Mucosa of stomach (tissue), 1 donor: ENCODE data around the gene POGLUT2.

ENCODE experiments used
- H3K27me3 ChIP-seq: one replicate; pipeline ENCODE4 v1.7.0; 2013; ENCODE audit warnings: mild to moderate bottlenecking, low read length; ENCODE audit not compliant: control insufficient read depth, insufficient read depth
- H3K36me3 ChIP-seq: one replicate; pipeline ENCODE4 v1.7.0; 2013; ENCODE audit warnings: low read length; ENCODE audit not compliant: control insufficient read depth, insufficient read depth
- H3K4me1 ChIP-seq: one replicate; pipeline ENCODE4 v1.7.0; 2013; ENCODE audit warnings: mild to moderate bottlenecking, low read length; ENCODE audit not compliant: control insufficient read depth, insufficient read depth
- H3K4me3 ChIP-seq: one replicate; pipeline ENCODE4 v1.7.0; 2013; ENCODE audit warnings: low read length
- H3K9ac ChIP-seq: one replicate; pipeline ENCODE4 v1.7.0; 2013; ENCODE audit warnings: mild to moderate bottlenecking, low read length, moderate library complexity
- H3K9me3 ChIP-seq: one replicate; pipeline ENCODE4 v1.7.0; 2013; ENCODE audit warnings: mild to moderate bottlenecking, low read length, moderate library complexity; ENCODE audit not compliant: control insufficient read depth
- donor health status: Pancreatic carcinoma.

POGLUT2 gene

DNA sequence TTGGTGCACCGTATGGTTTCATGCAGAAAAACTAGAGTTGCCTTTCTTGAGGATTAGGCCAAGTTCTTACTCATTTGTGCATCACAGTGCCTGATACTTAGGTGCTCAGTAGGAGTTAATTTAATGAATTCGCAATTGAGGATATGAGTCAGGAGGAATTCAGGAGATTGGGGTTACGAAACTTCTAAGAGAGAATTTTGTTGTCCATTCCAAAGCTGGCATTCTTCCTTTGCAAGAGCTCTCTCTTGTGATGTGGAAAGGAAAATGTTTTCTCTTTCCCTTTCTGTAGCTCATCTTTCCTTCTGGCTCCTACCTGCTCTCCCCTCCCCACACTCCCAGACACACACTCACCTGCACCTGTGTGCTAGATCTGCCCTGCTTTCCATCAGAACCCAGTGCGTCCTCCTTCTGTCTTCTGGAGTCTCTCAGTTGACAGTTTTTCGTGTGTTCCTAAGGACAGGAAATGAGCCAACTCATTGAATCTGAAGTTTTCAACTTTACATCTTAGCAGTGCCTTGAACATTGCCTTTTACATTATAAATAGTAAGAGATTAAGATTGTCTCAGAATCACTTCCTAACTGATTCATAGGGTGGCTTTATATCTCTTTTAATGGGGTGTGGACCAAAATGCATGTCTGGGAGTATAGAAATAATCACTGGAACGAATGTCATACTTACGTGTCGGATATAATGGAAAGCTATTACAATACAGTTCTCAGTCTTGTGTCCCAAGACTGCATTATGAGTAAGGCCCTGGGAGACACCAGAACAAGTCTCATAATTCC, 27.3 kb upstream of the POGLUT2 start:
- no peak overlapping the region for H3K4me3 ChIP-seq
- H3K36me3 ChIP-seq: peaks cover 3% of the 10 kb centered on the region
- no peaks in the 10 kb centered on the region for H3K9me3 ChIP-seq
- H3K27me3 ChIP-seq: no peaks in the 10 kb centered on the region
- H3K9ac ChIP-seq: no peak overlapping the region
- no peaks in the 10 kb centered on the region for H3K4me1 ChIP-seq

DNA sequence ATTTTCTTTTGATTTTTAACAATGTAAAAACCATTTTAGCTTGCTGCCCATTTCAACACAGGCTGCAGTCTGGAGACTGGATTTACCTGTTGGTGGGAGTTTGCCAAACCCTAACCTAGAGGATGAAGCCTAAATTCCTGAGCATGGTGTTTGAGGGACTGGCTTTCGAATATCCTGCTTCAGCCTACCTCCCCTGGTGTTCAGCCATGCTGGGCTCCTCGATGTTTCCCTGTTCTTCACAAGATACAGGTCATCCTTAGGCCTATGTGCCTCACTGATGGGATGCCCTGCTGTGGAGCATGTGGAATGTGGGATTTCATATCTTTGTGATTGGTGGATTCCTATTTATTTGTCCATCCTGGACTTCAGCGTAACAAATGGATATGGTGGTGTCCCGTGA, 26.6 kb upstream of the POGLUT2 start:
- Histone ChIP-seq H3K4me3 (no peak overlapping the region), H3K9me3 (no peaks in the 10 kb centered on the region), H3K4me1 (no peaks in the 10 kb centered on the region), H3K36me3 (peaks cover 3% of the 10 kb centered on the region), H3K9ac (no peak overlapping the region), H3K27me3 (no peaks in the 10 kb centered on the region)

DNA sequence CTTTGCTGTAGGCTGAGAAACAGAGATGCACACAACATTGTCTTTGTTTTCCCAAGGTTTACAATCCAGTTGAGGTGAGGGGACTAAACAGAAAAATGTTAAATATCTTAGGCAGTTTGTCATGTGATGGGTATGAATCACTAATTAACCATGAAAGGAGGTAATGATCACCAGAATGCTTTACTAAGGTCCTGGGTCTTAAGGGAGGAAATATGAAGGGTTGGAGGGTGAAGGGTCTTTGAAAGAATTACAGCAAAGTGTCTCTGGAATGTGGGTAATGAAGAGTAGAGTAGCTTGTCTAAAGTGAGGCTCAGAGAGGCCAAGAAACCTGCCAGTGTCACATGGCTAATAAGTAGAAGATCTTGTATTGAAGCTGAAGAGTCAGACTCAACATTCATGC, 19.1 kb upstream of the POGLUT2 start:
- H3K4me1 ChIP-seq: no peaks in the 10 kb centered on the region
- H3K4me3 ChIP-seq: no peak overlapping the region
- no peak overlapping the region for H3K9ac ChIP-seq
- no peaks in the 10 kb centered on the region for H3K27me3 ChIP-seq
- no peaks in the 10 kb centered on the region for H3K36me3 ChIP-seq
- H3K9me3 ChIP-seq: no peaks in the 10 kb centered on the region

GRCh38 chr13:102817241-102817640, 18.5 kb upstream of the POGLUT2 start:
- H3K4me3 ChIP-seq: no peak overlapping the region
- H3K9ac ChIP-seq: no peak overlapping the region
- no peaks in the 10 kb centered on the region for H3K36me3 ChIP-seq

GRCh38 chr13:102816708-102817107, 17.9 kb upstream of the POGLUT2 start:
- Histone ChIP-seq H3K36me3 (no peaks in the 10 kb centered on the region), H3K4me3 (no peak overlapping the region), H3K9ac (no peak overlapping the region), H3K9me3 (no peaks in the 10 kb centered on the region), H3K4me1 (no peaks in the 10 kb centered on the region), H3K27me3 (no peaks in the 10 kb centered on the region)

More at GRCh38 chr13:102817241-102817640, 18.5 kb upstream of the POGLUT2 start:
- Histone ChIP-seq H3K9me3 (no peaks in the 10 kb centered on the region), H3K27me3 (no peaks in the 10 kb centered on the region), H3K4me1 (no peaks in the 10 kb centered on the region)

- Histone ChIP-seq H3K9me3 (no peaks in the 10 kb centered on the region), H3K9ac (no peak overlapping the region), H3K36me3 (no peaks in the 10 kb centered on the region), H3K4me3 (no peak overlapping the region), H3K4me1 (no peaks in the 10 kb centered on the region), H3K27me3 (no peaks in the 10 kb centered on the region)
Measured at GRCh38 chr13:102815788-102816187, 17.0 kb upstream of the POGLUT2 start.

DNA sequence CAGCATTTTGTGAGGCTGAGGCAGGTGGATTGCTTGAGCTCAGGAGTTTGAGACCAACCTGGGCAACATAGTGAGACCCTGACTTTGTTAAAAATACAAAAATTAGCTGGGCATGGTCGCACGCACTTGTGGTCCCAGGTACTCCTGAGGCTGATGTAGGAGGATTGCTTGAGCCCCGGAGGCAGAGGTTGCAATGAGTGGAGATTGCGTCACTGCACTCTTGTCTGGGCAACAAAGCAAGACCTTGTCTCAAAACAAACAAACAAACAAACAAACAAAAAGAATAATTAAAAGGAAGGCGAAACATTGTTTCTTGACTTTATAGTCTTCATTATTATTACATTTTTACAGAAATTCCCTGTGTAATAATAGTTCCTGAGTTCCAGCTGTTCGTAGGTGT, 16.0 kb upstream of the POGLUT2 start:
- Histone ChIP-seq H3K9ac (no peak overlapping the region), H3K36me3 (no peaks in the 10 kb centered on the region), H3K9me3 (no peaks in the 10 kb centered on the region), H3K4me1 (no peaks in the 10 kb centered on the region), H3K27me3 (no peaks in the 10 kb centered on the region), H3K4me3 (no peak overlapping the region)

DNA sequence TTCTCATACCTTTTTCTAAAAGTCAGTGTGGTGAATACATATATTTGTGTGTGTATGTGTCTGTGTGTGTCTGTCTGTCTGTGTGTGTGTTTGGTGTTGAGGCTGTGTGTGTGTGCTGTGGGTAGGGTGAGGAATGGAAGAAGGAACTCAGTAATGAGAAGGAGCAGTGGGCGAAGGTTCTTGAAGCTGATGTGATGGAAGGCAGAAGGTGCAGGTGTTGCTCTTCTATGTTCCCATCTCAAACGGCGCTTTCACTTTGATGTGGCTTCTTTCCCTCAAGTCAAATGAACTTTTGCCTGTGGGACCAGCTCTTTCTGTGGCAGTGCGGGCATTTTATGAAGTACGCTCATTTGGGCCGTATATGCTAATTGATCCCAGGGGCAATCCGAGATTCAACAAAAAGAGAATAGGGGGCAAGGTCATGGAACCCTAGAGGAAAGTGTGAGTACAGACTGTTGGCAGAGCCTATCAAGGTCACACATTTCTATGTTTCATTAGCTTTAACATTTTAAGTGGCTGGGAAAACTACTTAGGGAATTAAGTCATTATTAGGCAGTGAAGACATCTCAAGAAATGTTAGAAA, 15.3 kb upstream of the POGLUT2 start:
- H3K27me3 ChIP-seq: no peaks in the 10 kb centered on the region
- no peaks in the 10 kb centered on the region for H3K36me3 ChIP-seq
- H3K4me1 ChIP-seq: no peaks in the 10 kb centered on the region
- no peak overlapping the region for H3K4me3 ChIP-seq
- no peaks in the 10 kb centered on the region for H3K9me3 ChIP-seq
- no peak overlapping the region for H3K9ac ChIP-seq

DNA sequence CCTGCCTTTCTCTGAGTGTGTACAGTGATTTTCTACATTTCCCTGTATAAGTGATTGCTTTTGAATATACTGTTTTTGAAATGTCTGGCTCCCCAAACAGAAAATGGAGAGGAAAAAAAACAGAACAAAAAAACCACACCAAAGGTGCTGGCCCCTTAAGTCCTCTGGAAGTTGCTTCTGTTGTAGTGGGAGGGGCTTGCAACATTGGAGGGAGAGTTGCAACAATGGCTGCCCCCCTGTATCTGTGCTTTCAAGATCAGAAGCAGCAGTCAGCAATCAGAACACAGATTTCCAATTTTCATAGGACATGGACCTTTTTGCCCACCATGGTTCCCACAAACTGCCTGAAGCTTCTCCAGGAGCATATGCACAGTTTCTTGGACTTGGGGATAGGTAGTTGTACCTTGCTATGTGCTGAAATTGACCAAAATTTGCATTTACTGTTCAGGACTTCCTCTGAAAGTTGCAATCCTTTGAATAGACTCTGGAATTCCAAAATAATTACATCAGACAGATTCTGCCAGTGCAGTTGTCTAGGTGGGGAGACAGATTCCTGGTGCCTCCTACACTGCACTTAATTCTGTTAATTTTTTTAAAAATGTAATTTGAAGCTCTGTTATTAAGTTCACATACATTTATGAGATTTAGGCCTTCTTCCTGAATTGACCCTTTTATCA, 14.0 kb upstream of the POGLUT2 start:
- H3K9ac ChIP-seq: no peak overlapping the region
- no peaks in the 10 kb centered on the region for H3K27me3 ChIP-seq
- no peaks in the 10 kb centered on the region for H3K4me1 ChIP-seq
- H3K4me3 ChIP-seq: no peak overlapping the region
- H3K9me3 ChIP-seq: no peaks in the 10 kb centered on the region
- H3K36me3 ChIP-seq: no peaks in the 10 kb centered on the region

DNA sequence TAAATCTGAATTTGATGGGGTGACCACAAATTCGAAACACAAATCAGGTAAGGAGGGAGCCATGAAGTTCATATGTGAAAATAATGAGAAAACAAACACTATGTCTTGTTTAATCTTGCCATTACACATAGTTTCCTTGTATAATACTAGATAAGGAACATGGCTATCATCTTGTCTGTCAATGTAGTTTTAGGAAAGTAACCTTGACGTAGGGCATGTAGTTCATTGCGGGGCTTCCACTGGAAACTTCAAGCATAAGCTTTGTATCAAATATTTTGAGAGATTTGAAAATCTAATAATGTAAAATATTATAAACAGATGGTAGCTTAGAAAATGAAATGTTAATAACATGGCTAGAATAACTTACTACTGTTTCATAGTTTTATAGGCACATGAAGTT, 8.9 kb upstream of the POGLUT2 start:
- Histone ChIP-seq H3K4me3 (no peak overlapping the region), H3K27me3 (no peaks in the 10 kb centered on the region), H3K36me3 (no peaks in the 10 kb centered on the region), H3K9me3 (no peaks in the 10 kb centered on the region), H3K9ac (no peak overlapping the region), H3K4me1 (no peaks in the 10 kb centered on the region)

- no peaks in the 10 kb centered on the region for H3K36me3 ChIP-seq
- H3K4me3 ChIP-seq: no peak overlapping the region
- peaks cover 3% of the 10 kb centered on the region for H3K4me1 ChIP-seq
- H3K9me3 ChIP-seq: no peaks in the 10 kb centered on the region
- no peaks in the 10 kb centered on the region for H3K27me3 ChIP-seq
- no peak overlapping the region for H3K9ac ChIP-seq
Measured at GRCh38 chr13:102805680-102806079, 6.9 kb upstream of the POGLUT2 start.
